Activated T-cell treated with anti-CD3 and anti-CD28 coated beads for 4 hours (primary cell): Measurements from ENCODE around the gene CGGBP1.

Experiments used
- DNase-seq: peaks from one replicate; pipeline ENCODE4 v3.0.0-alpha.2; 2020

The CGGBP1 gene

DNA sequence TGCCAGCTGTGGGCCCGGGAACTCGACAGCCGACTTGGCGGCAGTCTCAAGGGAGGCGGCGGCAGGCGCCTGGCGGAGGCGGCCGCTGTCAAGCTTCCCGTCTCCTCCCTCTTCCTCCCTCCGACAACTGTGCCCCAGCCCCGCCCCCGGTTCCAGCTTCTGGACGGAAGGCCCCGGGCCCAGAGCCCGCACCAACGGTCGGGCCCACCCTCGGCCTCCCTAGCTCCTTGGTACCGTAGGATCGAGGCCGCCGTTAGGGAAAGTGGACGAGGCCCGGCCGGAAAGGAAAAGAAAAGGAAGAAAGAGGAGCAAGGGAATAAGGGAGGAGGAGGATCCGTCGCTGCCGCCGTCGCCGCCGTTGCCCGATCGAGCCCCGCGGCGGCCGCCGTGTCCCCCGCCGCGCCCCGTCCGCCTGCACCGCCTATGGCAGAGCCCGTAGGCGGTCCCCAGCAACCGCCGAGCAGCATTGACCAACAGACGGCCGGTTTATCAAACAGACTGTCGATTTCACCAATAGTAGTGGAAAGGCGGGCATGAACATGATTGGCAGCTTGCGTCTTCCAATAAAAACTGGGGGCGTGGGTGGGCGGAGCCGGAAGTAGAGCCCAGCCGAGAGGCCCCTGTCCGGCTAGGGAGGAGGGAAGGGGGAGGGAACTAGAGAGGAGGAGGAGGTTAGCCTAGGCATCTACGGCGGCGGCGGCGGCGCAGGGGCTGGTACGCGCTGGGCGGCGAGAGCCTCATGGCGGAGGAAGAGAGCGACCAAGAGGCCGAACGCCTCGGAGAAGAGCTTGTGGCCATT, at the start of gene CGGBP1, which contains the start of gene ZNF654:
Gene CGGBP1, minus strand, starts transcription at position 425 of the 799 bp plus-strand sequence. CDS start 3,029 bp downstream, outside the sequence.
Gene ZNF654, plus strand, starts transcription at position 675 of the 799 bp plus-strand sequence. Its CDS starts 65 bp downstream, at position 740.
- peak; percentile 100 for DNase-seq

GRCh38 chr3:88105325-88105724, 46.5 kb upstream of the CGGBP1 start:
- DNase-seq = no peak

DNA sequence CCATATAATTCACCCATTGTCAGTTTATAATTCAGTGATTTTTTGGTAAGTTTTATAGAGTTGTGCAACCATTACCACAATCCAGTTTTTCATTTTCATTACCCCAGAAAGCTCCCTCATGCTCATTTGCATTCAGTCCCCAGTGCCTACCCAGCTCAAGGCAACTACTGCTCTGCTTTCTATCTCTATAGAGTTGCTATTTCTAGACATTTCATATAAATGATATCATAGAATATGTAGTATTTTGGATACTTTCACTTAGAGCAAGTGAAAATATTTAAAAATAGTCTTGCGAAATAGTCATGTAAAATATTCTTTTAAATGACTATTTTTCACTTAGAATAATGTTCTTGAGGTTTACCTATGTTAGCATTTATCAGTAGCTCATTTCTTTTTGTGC, 42.3 kb upstream of the CGGBP1 start:
- no peak for DNase-seq

GRCh38 chr3:88093266-88093665, 34.5 kb upstream of the CGGBP1 start:
- no peak for DNase-seq

GRCh38 chr3:88092270-88092669, 33.5 kb upstream of the CGGBP1 start:
- DNase-seq = no peak

- DNase-seq = no peak
Measured at GRCh38 chr3:88090681-88091080, 31.9 kb upstream of the CGGBP1 start.

- no peak for DNase-seq
Measured at GRCh38 chr3:88084097-88084501, 25.3 kb upstream of the CGGBP1 start.

DNA sequence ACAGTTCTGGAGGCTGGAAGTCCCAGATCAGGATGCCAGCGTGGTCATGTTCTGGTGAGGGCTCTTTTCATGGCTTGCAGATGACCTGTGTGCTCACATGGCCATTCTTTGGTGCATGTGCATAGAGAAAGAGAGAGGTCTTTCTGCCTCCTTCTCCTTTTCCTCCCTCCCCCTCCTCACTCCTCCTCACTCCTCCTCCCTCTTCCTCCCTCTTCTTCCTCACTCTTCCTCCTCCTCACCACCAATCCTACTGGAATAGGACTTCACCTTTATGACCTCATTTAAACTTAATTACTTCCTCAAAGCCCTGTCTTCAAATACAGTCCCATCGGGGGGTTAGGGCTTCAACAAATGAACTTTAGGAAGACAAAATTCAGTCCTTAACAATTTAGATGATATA, 24.0 kb upstream of the CGGBP1 start:
- no peak for DNase-seq

DNA sequence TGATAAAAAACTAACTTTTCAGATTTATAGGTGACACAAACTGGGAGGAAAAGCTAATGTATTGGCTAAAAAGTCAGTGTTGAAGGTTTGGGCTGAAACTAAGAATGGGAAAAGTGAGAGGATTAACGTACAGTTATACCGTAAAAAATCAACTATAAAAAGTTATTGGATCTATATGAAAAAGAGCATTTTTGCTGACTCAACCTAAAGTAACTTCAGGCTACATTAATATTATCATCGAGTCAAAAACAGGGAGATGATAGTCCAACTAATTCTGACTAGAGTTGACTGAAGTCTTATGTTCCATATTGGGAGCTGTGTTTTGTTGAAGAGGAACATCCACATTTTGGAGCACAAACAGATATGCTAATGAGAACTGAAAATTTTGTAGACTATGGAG, 20.1 kb upstream of the CGGBP1 start:
- no peak for DNase-seq

GRCh38 chr3:88076712-88077111, 17.9 kb upstream of the CGGBP1 start:
- no peak for DNase-seq

GRCh38 chr3:88075497-88075896, 16.7 kb upstream of the CGGBP1 start:
- no peak for DNase-seq

GRCh38 chr3:88075072-88075471, 16.3 kb upstream of the CGGBP1 start:
- DNase-seq = no peak

DNA sequence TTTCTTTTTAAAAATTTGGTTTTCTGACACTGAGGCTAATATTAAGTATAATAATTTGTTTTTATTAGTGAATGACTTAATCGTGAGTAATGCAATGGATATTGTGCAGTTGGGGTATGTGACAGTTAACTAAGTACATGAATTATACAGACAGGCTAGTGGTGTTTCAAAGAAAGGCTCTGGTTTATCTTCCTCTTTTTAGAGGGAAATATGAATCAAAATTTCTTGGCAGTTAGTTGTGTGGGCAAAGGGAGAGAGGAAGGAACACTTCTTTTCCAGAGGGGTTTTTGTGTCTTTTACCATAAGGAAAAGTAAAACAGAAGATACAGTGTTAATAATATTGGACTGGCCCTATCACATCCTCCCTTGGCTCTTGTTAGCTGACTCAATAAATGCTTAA, 2.9 kb upstream of the CGGBP1 start:
- DNase-seq = no peak

DNA sequence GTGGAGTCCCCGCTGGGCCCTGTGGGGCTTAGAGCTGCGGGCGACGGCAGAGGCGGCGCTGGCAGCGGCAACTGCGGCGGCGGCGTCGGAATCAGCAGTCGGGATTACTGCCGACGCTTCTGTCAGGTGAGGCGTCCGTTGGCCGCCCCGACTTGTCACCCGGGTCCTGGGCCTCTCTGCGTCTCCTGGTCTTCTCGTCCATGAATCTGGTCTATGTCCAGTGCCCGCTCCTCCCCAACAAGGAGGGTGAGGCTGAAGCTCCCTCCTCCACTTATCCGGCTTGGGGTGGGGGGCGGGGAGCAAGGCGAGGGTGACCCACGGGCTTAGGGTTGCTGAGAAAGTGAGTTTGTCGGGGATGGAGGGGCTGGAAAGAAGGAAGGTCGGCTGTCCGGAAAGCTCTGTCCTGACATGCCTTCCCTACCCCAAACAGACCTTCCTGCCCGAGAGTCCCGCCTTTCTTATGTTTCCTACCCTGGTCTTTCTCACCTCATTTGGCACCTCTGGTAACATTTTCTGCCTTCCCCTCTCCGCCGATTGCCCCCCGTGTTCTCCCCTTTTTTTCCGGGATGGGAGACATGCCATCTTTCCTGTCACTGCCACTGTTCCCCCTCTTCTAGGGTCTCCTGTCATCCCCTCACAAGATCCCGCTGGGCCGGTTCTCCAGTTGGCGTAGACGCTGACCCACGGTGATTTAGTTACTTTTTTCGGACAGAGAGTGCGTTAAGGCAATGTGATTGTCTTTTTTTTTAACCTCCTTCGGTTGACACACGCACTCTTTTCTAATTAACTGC, 770 bp upstream of the CGGBP1 start:
- peak; percentile 4 for DNase-seq

DNA sequence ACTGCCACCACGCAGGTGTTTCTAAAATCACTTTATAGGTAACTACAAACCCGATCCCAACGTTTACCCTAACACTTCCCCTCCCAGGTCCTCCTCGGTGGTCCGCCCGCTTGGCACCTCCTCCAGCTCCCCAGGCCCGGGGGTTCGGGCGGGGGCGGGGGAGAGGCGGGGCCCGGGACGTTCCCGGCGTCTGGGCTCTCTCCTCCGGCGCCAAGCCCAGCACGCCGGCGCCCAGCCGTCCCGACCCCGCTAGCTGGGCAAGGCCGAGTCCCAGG, 562 bp downstream of the CGGBP1 start:
- DNase-seq = no peak

- DNase-seq = no peak
Measured at GRCh38 chr3:88057630-88058305, 1.0 kb downstream of the CGGBP1 start.

DNA sequence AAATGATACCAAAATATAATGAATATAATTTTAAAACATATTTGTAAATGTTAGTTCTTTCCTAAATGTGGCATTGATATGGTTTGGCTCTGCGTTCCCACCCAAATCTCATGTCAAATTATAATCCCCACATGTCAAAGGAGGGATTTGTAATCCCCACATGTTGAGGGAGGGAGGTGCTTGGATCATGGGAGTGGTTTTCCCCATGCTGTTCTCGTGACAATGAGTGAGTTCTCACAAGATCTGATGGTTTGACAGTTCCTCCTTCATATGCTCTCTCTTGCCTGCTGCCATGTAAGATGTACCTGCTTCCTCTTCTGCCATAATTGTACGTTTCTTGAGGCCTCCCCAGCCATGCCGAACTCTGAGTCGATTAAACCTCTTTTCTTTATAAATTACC, 12.0 kb downstream of the CGGBP1 start:
- DNase-seq = no peak

GRCh38 chr3:88044411-88044810, 14.4 kb downstream of the CGGBP1 start:
- no peak for DNase-seq

GRCh38 chr3:88041005-88041404, 17.8 kb downstream of the CGGBP1 start:
- no peak for DNase-seq

GRCh38 chr3:88040529-88040928, 18.3 kb downstream of the CGGBP1 start:
- DNase-seq = no peak

- no peak for DNase-seq
Measured at GRCh38 chr3:88038566-88038965, 20.2 kb downstream of the CGGBP1 start.

DNA sequence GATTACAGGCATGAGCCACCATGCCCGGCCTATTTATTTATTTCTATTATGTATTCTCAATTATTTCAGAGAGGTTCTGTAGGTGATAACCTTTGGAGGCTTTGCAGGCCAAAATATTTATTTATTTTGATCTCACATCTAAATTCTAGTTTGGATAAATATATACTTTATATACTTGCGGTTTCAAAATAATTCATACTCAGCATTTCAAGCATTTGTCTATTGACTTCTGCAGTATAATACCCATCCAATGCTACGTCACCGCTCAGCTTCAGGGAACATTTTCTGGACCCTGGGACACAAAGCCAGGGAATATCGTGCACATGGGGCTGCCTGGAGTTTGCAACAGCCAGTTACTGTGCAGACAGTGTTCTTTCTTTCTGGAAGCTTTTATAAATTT, 22.6 kb downstream of the CGGBP1 start:
- no peak for DNase-seq

DNA sequence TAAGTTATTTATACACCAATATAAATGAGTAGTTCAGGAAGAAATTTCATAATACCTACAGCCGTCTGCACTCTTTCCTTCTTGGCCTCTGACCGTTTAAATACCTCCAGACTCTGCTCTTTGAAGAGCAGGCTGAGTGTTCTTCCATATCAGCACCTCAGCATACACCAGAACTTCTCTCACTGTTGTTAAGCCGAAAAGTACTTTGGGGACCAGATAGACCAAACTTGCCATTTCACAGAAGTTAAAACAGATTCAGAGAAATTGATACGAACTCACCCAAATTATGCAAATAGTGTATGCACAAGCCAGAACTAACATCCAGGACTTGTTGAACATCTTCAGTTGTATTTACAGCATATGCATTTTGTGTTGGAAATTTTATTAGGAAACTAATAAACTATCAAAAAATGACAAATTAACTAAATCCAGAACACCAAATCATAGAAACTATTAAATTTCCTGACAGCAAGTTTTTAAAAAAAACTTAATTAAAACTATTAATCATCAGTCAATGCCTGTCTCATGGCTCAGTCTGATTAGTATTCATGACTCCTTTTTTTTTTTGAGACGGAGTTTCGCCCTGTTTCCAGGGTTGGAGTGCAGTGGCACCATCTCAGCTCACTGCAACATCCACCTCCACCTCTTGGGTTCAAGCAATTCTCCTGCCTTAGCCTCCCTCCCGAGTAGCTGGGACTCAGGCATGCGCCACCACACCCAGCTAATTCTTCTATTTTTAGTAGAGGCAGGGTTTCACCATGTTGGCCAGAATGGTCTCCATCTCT, 24.1 kb downstream of the CGGBP1 start:
- DNase-seq = no peak
